ENCODE data around the gene STK32B.

DNA sequence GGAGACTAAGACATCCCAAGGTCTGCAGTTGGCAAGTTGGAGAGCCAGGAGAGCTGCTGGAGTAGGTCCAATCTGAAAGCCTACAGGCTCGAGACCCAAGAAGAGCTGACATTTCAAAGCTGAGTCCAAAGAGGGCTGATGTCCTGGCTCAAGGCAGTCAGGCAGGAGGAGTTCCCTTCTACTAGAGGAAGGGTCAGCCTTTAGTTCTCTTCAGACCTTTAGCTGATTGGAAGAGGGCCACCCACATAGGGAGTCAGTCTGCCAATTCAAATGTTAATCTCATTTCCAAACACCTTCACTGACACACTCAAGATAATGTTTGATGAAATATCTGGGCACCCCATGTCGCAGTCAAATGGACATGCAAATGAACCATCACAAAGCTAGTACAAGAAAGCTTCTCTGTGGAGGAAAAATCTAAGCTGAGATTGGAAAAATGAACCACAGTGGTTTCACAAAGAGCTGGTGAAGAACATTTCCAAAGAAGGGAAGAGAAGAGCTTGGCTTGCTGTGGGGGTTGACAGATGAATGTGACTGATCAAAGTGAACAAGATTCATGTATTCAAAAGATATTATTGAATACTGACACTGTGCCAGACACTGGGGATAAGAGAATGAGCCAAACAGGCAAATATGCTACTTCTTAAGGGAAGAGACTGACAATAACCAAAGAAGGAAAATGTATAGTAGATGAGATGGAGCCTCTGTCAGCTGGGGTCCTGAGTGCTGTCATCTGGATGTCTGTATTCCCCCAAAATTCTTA is 61.2 kb downstream of the STK32B start:
- TF ChIP-seq, protein P1, sequence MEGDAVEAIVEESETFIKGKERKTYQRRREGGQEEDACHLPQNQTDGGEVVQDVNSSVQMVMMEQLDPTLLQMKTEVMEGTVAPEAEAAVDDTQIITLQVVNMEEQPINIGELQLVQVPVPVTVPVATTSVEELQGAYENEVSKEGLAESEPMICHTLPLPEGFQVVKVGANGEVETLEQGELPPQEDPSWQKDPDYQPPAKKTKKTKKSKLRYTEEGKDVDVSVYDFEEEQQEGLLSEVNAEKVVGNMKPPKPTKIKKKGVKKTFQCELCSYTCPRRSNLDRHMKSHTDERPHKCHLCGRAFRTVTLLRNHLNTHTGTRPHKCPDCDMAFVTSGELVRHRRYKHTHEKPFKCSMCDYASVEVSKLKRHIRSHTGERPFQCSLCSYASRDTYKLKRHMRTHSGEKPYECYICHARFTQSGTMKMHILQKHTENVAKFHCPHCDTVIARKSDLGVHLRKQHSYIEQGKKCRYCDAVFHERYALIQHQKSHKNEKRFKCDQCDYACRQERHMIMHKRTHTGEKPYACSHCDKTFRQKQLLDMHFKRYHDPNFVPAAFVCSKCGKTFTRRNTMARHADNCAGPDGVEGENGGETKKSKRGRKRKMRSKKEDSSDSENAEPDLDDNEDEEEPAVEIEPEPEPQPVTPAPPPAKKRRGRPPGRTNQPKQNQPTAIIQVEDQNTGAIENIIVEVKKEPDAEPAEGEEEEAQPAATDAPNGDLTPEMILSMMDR (IDR thresholded peaks at IDR 0.05), result no peak
- TF ChIP-seq POLR2AphosphoS5 (IDR thresholded peaks at IDR 0.05; ENCODE audit: low read depth, low read length) (no peak), SIN3A (IDR thresholded peaks at IDR 0.05; ENCODE audit: borderline replicate concordance, insufficient read depth, low read depth, low read length) (no peak)

Measured in Panc1 (cell line).